Left renal pelvis (tissue), 4 donors: ENCODE measurements around the gene PTGIS. TPM values are rescaled to one million over a fixed set of nuclear protein-coding genes. Genes with fewer than 3 reads are reported as not detected.

Experiments used
- DNase-seq, 4 donors: peaks; one replicate each; pipeline ENCODE4 v3.0.0-alpha.2; 2013; ENCODE audit warnings: low read depth in 4 of 4, low spot score in 3 of 4
- polyA plus RNA-seq, 4 donors: library from polyadenylated mRNA; unstranded; fragments of 120-200 nt; gene quantifications; one replicate each; pipeline ENCODE4 v1.2.1, GENCODE V29; 2013; ENCODE audit not compliant: insufficient read length in 4 of 4

Gene PTGIS
- polyA plus RNA-seq, 4 donors, result 30.9 to 134 (median 37.4) TPM

DNA sequence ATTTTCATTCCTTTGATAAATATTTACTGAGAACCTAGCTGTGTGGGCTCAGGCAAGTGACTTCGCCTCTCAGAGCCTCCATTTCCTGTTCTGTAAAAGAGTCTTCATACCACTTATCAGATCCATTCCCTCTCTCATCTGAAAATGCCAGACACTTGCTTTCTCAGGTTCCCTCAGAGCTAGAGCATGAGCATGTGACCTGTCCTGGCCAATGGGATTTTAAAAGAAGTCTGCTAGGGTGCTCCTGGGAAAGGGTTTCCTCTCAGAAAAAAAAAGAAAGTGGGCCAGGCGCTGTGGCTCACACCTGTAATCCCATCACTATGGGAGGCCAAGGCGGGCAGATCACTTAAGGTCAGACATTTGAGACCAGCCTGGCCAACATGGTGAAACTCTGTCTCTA, 90.7 kb downstream of the PTGIS start:
- no peak for DNase-seq

DNA sequence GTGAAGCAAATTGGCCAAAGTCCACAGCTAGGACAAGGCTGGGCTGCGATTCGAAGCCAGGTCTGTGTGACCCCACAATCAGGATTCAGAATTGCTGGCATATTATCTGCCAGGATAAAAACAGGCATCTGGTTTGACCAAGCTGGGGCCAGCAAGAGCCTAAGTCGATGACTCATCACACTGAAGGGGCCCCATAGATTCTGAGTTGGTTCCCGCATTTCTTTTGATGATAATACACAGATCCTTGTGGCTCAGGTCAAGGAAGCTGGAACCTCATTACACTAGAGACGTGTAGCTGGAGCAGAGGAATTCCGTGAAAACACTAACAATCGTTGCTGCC, 92.0 kb downstream of the PTGIS start:
- no peak for DNase-seq

DNA sequence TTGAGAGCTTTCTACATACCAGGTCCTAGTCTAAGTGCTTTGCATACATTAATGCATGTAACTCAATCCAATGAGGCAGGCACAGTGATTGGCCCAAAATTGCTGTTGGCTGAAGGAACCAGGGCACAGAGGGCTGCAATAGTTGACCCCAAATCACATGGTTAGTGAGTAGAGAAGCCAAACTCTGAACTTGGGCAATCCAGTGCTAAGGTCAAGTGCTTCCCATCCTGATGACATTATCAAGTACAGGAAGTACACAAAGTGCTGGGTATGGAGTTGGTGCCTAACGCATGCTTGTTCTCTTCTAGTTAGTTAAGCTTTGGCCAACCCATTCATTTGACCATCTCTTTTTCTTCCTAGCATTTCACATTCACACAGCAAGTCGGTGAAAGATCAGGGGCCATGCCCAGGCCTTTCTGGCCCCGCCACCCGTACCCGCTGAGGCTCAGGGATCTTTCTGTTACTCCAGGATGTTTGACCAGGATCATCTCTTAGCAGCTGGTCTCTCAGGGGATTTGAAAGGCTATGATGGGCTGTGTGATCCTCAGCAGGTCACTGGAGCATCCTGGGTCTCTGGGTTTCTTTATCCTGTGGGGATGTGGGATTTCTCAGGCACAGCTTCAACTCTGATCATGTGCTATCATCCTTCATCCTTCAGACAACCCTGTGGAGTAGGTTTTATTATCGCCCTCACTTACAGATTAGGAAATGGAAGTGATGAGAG, 92.5 kb downstream of the PTGIS start:
- DNase-seq, result no peak

DNA sequence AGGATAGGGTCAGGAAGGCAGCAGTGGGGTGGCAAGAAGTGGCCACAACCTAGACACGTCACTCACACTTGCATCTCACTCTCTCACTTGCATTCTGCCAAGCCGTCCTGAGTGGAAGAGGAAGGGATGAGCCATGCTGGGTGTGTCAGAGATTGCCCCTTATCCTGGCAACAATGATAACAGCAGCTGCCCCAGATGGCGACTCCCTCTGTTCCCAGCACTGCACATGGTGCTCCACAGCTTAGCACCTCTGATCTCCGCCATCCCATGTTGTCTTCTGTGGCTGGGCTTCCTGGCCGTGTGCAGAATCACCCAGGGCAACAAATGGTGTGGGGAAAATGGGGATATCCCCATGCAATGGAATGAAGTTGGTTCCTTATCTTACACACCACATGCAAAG, 96.5 kb downstream of the PTGIS start:
- no peak for DNase-seq

DNA sequence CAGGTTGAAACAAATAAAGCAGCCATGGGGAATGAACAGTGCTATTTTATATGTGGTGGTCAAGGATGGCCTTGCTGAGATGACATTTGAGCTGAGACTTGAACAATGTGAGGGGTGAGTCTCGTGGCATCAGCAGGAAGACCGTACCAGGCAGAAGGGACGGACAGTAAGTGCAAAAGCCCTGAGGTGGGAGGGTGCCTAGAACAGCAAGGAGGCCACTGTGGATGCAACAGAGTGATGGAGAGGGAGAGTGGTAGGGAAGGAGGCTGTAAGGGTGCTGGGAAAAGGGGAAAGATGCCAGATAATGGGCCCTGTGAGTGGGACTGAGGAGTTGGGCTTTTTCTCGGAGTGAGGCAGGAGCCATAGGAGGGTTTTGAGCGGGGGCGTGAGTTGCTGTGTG, 97.0 kb downstream of the PTGIS start:
- no peak for DNase-seq

DNA sequence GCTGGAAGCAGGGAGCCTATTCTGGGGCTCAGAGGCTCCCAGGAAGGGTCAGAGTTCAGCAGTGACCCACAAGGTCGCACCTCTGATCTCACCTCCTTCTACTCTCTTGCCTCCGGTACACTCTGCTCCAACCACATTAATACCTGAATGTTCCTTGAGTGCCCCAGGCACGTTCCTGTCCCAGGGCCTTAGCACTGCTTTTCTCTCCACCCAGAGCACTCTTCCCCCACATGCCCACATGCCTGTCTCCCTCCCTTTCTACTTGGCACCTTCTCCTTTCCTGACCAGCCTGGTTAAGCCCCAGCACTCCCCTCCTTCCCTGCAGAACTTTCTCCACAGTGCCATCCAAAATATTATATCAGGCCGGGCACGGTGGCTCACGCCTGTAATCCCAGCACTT, 98.9 kb downstream of the PTGIS start:
- DNase-seq, result no peak

DNA sequence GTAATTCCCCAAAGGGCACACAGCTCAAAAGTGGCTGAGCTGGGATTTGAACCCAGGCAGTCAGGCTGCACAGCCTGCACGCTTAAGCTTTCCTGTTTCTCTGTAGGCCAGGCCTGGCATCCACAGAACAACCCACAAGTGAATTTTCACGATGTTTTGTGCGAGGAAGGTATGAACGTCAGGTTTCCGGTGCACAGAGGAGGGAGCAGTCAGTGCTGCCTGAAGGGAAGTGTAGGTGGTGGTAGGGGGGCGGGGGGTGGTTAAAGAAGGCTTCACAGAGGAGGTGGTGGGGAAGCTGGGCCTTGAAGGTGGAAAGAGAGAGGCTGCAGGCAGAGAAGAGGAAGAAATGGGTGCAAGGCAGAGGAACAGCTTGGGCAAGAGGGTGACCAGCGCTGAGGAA, 99.5 kb downstream of the PTGIS start:
- no peak for DNase-seq

DNA sequence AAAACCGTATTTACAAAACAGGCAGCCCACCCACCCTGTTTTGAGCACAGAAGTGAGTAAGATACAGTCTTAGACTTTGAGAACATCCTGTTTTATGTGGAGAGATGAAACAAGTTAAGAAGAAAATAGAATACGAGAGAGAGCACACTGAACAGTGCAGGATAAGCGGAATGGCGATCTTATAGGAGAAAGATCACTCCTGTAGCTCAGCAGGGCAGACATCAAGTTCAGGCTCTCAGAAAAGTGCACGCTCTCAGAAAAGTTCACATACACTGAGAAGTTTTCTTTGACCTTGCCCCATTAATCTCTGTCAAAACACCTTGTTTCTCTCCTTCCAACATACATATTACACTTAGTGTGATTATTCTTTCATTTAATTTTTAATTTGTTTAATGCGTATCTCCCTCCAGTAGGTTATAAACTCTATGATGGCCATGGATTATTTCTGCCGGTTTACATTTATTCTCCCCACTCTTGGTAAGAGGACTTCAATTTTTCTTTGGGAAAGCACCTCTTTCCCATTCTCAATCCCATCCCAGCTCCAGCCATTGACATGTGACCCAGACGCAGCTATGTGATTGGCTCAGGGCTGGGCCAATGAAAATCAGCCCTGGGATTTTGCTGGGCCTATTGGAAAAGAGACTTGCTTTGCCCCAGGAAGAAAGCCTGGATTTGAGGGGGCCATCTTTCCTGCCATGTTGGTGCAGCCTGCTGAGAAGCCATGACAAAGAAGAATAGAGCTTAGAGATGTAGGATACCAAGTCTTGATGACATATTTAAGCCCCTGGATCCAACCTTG, 101.6 kb downstream of the PTGIS start:
- DNase-seq, result no peak

DNA sequence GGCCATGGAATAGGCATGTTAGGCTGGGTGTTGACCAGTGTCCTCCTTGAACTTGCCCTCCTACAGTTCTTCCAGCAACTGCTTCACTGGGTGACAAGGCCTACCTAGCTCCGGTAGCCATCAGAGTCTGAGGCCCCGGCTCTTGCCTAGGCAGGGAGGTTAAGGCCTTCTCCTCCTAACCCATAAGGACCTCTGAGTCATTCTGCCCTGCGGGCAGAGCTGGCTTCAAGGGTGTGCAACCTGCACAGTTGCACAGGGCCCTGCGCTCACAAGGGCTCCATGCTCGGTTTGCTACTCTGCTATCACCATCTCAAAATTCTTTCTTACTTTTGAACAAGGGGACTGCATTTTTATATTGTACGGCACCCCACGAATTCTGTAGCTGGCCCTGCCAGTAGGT, 103.4 kb downstream of the PTGIS start:
- no peak for DNase-seq

DNA sequence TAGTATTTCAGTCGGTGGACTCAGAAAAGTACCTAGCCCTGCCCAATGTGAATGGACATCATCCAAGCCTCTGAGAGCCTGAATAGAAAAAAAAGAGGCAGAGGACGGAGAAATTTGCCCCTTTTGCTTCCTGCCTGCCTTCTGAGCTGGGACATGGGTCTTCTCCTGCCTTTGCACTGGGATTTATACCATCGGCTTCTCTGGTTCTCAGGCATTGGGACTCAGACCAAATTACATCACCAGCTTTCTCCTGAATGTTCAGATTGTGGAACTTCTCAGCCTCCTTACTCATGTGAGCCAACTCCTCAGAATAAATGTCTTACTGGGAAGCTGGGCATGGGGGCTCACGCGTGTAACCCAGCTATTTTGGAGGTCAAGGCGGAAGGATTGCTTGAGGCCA, 105.3 kb downstream of the PTGIS start:
- no peak for DNase-seq

DNA sequence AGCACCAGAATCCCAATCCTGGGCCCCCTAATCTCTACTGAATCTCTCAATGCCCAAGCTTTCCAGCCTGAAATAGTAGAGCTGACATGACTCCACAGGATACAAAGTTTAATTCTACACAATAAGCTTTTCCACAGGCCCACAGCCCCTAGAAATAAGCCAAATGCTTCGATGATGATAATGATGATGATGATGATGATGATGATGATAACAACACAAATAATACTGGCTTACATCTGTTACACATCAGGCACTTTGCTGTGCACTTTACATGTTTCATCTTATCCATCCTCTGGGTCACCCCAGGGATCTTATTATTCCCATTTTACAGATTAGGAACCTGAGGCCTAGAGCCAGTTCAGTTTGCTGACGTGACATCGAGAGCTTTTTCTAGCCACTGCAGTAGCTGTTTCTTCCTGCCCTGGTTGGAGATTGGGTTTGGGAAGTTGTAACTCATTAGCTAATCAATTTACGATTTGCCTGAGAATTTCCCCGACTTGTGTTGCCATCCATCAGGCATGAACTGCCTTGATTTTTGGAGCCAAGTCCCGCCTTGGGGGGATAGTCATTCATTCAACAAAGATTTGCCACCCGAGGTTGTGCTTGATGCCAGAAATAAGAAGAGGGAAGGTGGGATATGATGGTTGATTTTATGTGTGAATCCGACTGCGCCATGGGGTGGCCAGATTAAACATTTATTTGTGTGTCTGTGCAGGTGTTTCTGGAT, 105.9 kb downstream of the PTGIS start:
- no peak for DNase-seq

DNA sequence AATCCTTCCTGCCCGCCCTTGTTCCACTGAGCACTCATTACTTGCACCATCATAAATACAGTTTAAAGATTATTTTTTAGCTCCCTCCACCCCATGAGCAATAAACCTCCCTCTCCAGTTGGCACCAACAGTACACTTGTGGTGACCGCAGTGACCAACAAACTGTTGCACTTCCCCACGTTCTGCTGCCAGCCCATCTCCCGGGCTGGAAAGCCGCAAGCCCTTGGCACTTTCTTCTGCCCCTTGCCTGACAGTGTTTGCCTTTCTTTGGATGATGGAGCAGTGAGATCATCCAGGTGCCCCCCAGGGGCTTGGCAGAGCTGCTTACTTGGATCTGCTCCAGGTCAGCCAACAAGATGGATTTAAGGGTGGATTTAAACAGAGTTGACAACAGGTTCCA, 107.0 kb downstream of the PTGIS start:
- DNase-seq, result no peak

DNA sequence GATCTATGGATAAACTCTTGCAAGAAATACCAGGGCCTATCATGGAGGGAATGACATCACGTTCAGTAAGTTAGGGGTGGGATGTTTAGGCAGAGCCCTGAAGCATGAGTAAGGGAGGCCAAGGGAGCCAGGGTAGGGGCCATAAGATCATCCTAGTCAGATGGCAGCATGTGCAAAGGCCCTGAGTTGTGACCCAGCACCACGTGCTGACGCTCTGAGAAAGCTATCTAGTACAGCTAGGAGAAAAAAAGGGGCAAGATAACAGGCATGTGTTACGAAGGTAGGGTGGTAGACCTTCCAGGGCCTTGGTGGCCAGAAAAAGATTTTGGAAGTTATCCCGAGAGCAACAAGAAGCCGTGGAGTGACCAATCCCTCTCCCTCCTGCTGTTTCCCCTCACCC, 107.8 kb downstream of the PTGIS start:
- DNase-seq, result no peak

DNA sequence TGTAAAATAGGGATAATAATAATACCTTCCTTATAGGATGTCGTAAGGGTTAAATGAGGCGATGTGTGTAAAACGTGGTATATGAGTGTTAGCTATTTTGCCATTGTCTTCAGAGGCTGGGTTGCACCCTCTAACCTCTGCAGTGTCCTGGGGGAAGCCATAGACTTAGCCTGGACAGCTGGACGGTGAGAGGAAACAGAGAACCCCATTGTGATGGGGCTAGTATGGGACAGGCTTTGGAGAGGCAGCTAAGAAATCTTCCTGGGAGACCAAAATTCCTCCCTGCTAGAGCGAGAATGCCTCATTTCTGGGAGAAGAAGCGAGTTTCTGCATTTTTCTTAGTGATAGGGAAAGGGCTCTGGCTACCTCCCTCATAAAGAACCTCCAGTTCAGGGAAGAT, 108.3 kb downstream of the PTGIS start:
- no peak for DNase-seq

DNA sequence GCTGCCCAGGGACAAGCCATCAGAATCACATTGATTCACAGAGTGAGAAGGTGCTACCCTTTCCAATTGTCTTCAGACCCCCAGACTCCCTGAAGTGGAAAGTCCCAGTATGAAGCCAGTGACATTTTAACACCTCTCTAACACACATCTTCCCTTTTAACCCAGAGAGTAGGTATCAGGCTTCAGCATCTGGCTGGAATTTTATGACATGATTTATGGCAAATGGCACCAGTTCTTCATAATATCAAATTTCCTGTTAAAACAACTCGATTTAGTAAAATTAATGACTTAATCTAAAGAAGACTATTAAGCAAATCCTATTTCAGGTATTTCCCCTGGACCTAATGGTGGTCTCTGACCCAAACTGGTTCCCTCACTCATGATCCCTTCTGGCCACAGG, 110.5 kb downstream of the PTGIS start:
- peak in 1 of 4 donors; percentile 22 for DNase-seq

DNA sequence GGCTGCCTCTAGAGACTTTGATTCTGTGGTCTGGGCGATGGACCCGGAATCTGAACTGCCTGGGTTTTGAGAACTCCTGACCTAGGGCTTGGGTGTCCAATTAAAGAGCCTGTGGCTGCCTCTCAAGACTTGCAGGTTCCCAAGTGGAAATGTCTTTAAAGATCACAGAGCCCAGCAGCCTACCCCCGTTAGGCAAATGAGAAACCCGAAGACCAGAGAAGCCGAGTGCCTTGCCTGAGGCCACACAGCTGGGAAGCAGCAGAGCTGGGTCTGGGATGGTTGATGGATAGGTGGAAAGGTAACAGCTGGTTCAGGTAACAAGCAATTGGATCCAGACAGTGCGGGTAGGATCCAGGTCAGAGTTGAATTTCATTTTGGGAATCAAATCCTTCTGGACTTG, 111.3 kb downstream of the PTGIS start:
- DNase-seq, result no peak

DNA sequence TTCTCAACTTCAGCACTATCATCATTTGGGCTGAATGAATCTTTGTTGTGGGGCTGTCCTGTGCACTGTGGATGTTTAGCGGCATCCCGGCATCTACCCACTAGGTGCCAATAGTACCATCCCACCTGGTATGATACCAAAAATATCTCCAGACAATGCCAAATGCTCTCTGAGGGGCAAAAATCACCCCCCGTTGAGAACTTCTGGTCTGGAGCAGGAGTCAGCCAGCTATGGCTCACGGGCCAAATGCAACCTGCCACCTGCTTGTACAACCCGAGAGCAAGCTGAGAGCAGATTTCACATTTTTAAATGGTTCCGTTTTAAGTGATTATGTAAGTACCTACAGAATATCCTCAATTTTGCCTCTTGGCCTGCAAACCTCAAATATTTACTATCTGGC, 112.2 kb downstream of the PTGIS start:
- no peak for DNase-seq

Other genes starting within 250 kb of the PTGIS start
- gene KCNB1, start 85.5 kb downstream of the PTGIS start, polyA plus RNA-seq, result 1 to 10 TPM in 1 of 4 donors, under 1 TPM in 3; 0.63 to 1.9 (median 0.74) TPM
- 10 to 100 TPM; 46.0 to 50.7 (median 46.6) TPM for gene B4GALT5, start 145.7 kb upstream of the PTGIS start, polyA plus RNA-seq
- 10 to 100 TPM in 1 of 4 donors, 1 to 10 TPM in 3; 4.5 to 11.2 (median 8.6) TPM for gene SLC9A8, start 244.7 kb upstream of the PTGIS start, polyA plus RNA-seq